ENCODE data around the gene FMR1.

The FMR1 gene

DNA sequence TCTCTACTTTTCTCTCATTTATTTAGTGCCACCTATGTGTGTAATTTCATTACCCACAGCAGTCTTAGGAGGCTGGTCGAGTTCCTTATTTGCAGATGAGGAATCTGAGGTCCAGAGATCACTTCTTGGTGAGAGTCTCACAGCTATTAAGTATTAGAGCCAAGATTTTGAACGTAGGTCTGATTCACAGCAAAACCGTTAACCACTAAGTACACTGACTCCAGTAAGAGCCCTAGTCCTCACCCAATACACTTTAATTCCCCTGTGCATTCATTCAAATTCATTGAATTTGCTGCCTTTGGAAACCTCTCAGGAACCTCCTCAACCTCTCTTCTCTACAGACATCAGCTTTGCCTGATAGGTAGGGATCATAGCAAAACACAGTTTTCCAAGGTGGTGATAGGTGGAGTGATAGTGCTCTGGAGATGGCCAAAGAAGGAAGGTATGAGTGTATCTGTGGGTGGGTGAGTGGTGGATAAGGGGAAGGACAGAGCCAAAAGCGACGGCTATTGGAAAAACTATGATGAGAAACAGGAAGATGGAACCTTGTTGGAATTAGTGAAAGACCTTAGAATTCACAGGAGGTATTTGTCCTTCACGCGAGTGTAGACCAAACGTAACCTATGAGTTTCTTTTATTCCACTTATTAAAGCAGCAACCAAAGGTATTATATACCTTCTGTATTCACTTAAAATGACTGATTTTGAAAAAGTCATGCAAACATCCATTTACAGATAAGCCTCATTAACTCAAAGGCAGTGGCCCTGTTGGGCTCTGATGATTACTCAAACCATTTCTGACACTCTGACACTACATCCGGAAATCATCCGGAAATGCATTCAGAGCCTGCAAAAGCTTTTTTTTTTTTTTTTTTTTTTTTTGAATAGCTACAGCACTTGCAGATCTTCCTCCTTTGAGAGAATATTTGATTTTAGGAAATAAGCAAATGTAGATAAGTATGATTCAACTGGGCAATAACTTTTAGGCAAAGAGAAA is 6.3 kb downstream of the FMR1 start:
- no peak for FAIRE-seq

DNA sequence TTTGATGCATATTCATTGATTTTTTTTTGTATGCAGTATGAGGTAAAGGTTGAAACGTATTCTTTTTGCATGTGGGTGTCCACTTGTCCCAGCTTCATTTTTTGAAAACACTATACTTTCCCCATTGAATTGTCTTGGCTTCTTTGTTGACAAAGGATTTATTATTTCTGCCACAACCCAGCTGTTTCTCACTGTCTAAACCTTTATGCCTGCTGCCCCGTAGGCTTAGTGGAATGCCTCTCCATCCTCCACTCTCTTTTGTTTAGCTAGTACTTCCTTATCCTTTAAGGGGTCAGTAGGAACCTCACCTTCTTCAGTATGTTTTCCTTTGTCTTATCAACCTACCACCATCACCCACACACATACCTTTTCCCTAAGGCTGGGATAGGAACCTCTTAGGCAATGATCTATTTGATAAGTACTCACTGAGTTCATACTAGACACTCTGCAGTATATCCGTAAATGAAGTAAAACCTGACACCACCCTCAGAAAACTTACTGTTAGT is 8.5 kb downstream of the FMR1 start:
- FAIRE-seq = no peak

DNA sequence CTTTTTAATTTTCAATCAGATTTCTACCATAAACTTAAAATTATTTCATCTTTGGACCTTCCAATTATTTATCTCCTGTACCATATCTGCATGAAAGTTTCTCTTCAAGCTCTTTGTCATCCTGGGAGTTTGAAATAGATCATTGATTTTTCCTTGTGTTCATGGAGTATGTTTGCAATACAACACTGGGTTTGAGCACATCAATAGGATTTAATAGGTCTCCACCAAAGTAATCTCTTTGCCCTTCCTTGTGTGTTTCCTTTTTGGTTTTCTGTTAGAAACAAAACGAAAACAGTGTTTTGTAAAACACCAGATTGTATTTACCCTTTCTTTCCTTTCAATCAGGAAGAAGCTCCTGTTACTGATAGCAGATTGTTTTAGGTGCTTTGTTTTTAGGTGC is 11.9 kb downstream of the FMR1 start:
- FAIRE-seq = no peak

GRCh38 chrX:147927256-147927655 is 15.5 kb downstream of the FMR1 start:
- no peak for FAIRE-seq

- FAIRE-seq = no peak
Observed at GRCh38 chrX:147933815-147934214, 22.1 kb downstream of the FMR1 start.

DNA sequence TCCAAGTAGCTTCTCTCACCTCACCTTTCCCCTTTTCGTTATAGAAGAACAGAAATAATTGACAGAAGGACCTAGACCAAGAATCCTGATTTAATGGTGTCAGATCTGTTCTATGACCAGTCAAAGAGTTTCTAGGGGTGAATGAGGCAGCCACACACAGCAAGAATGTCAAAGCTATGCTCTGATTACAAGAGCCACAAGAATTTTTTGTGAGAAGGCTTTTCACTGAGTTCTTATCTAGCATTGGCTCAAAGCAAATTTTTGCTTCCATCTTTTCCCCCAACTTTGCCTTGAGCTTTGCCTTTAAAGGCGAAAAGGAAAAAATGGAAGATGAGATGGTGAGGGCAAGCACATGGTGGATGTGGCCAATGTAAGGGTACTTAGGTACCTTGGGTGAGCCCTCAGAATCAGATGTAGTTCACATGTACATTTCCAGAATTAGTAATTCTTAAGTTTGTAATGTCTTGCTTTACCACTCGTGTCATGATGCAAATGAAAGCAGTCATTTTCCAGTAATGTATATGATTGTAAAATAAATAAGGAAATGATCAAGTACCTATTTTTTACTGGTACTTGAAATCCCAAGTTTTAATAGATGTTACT is 23.5 kb downstream of the FMR1 start:
- FAIRE-seq = no peak

DNA sequence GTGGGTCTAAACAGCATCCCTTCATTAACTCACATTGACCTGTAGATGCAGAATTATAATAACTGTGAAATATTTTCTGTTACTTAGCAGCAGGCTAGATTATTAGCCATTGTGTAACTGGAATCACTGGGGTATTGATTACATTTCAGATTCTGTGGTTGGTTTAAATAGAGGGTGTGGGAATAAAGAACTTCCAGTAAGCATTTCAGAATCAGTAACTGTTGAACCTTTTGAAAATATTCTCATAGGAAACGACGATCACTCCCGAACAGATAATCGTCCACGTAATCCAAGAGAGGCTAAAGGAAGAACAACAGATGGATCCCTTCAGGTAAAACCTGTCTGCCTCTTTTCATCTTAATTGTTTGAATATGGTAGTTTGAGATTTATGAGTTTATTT is 33.6 kb downstream of the FMR1 start:
- no peak for FAIRE-seq

DNA sequence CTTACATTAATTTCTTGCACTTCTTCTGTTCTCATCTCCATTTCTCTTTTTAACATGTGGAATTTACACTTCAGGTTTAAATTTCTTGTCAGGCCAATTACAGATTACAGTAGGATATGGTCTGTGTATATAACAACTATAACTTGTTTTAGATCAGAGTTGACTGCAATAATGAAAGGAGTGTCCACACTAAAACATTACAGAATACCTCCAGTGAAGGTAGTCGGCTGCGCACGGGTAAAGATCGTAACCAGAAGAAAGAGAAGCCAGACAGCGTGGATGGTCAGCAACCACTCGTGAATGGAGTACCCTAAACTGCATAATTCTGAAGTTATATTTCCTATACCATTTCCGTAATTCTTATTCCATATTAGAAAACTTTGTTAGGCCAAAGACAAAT is 36.8 kb downstream of the FMR1 start:
- no peak for FAIRE-seq

DNA sequence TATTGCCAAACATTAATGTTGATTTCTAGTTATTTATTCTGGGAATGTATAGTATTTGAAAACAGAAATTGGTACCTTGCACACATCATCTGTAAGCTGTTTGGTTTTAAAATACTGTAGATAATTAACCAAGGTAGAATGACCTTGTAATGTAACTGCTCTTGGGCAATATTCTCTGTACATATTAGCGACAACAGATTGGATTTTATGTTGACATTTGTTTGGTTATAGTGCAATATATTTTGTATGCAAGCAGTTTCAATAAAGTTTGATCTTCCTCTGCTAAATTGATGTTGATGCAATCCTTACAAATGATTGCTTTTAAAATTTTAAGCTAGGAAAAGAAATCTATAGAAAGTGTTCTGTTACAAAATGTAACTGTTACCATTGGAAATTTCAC is 38.6 kb downstream of the FMR1 start:
- no peak for FAIRE-seq

GRCh38 chrX:147953976-147954375 is 42.3 kb downstream of the FMR1 start:
- FAIRE-seq = no peak

- FAIRE-seq = no peak
Observed at GRCh38 chrX:147957291-147957690, 45.6 kb downstream of the FMR1 start.

- no peak for FAIRE-seq
Observed at GRCh38 chrX:147958291-147958690, 46.6 kb downstream of the FMR1 start.

GRCh38 chrX:147960722-147961121 is 49.0 kb downstream of the FMR1 start:
- FAIRE-seq = no peak

DNA sequence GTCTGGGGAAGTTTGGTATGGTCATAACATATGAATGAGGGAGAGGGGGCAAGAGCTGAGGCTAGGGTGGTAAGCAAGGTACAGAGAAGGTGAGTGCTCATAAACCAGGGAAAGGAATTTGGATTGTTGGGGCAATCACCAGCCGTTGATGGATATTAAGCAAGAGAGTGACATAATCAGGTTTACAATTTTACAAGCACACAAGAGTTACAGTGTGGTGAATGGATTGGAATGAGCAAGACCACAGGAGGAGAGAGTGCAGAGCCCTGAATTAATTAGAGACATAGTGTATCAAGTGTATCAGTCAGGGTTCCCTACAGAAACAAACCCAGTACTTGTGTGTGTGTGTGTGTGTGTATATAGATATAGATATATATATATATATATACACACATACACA is 50.8 kb downstream of the FMR1 start:
- no peak for FAIRE-seq

DNA sequence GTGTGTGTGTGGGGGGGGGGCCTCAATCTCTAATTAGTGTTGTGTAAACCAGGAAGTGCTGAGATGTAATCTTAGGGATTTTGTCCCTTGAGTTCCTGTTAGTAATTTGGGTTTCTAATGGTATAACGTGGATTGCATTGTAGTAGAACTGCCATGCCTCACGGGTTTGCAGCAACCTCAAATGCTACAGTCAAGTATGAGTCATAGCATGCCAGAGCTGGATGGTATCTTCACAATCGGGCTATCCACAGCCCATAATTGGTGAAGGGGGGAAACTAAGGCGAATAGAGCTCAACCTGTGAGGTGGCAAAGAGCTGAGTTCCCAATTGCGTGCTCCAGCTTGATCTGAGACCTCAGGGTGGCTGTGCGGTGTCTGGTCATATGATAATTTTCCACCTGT is 67.2 kb downstream of the FMR1 start:
- FAIRE-seq = no peak

- FAIRE-seq = no peak
Observed at GRCh38 chrX:147981038-147981752, 69.5 kb downstream of the FMR1 start, which contains the start of gene FMR1NB. Gene FMR1NB (plus strand): TSS chrX:147981337. CDS start chrX:147981403, 66 bp downstream.

Measured in TTC549 (cell line).